Measurements from ENCODE around the gene EFNA3.

- TF ChIP-seq CTCF (IDR thresholded peaks at IDR 0.05), result peak in 2 of 3 experiments; percentile 98 to 100
- no peak for TF ChIP-seq EP300 (IDR thresholded peaks at IDR 0.05)
- TF ChIP-seq POLR2AphosphoS5 (IDR thresholded peaks at IDR 0.05), result peak in 1 of 2 donors; percentile 50
Observed at GRCh38 chr1:155061381-155062150, 17.1 kb upstream of the EFNA3 start.

Data from esophagus muscularis mucosa (tissue), 4 donors.